DLD1 (cell line): Measurements from ENCODE around the gene C15orf61.

Experiments used
- in situ Hi-C: cut with HindIII; loops from 2 replicates; pipeline ENCODE4 v1.10.0; 2017; ENCODE audit warnings: low sequenced_read_pairs

Gene C15orf61

DNA sequence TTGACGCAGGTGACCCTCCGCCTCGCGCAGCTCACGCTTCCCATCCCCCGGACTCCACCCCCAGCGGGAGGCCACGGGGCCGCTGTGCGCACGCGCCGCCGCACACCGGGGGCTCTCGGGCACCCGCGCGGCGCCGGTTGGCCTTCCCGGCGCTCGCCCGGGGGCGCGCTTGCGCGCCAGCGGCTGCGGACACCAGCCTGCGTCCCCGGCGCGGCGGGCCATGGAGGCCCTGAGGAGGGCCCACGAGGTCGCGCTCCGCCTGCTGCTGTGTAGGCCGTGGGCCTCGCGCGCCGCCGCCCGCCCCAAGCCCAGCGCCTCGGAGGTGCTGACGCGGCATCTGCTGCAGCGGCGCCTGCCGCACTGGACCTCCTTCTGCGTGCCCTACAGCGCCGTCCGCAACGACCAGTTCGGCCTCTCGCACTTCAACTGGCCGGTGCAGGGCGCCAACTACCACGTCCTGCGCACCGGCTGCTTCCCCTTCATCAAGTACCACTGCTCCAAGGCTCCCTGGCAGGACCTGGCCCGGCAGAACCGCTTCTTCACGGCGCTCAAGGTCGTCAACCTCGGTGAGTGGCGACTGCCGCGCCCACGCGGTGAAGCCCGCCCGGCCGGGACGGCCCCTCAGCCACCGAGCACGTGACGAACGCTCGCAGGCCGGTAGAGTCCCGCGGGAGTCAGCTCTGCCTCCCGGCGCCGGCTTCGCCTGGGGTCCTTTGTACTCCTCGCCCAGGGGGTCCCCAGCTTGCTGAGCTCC, at the start of gene C15orf61:
Gene C15orf61 (plus strand): TSS at position 103 of the 754 bp plus-strand sequence. CDS start 118 bp downstream, at position 221.
- in situ Hi-C loops = no loop called here

GRCh38 chr15:67472957-67473356, 48.0 kb upstream of the C15orf61 start:
- in situ Hi-C loops = no loop called here

DNA sequence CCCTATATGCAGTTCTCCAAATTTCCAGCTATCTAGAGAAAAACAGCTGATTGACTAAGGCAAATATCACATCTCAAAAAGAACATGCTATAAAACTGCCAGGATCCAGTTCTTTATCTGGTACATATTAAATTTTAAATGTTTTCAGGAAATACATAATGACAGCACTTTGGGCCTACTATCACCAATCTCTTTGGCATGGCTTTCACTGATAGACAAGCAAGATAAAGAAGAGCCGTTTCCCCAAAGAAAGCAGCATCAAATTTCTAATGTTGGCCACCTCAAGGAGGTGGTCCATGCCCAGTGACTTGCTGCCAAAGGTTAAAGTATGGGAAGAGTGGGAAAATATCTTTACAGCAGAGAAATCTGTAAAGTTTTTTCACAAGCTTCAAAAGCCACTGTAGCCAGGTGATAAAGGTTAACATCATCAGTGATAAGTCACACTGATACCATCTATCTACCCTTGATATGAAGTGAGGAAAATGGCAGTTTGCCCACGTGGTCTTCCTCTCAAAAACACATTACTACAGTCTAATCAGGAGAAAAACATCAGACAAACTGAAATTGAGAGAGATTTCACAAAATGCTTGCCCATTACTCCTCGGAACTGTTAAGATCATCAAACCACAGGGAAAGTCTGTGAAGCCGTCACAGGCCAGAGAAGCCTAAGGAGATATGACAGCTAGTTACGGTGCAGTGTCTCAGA, 46.4 kb upstream of the C15orf61 start:
- in situ Hi-C loops = no loop called here

- in situ Hi-C loops = no loop called here
Measured at GRCh38 chr15:67479781-67480505, 41.0 kb upstream of the C15orf61 start.

DNA sequence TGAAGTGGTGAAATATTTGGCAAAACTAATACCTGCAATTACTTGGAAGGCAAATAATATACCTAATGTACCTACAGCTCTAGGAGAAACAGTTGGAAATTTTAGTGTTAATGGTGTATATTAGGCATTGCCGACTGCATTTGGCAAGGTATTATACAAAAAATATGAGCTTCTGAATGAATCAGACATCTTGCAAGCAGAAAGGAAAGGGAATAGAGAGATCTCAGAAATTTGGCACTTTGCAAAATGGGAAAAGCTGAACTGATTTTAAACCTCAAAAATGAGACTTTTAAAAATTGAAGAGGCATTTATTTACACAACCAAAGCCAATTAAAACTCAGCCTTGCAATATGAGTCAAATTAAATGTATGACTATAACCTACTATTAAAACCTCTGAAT, 40.2 kb upstream of the C15orf61 start:
- in situ Hi-C loops = no loop called here

DNA sequence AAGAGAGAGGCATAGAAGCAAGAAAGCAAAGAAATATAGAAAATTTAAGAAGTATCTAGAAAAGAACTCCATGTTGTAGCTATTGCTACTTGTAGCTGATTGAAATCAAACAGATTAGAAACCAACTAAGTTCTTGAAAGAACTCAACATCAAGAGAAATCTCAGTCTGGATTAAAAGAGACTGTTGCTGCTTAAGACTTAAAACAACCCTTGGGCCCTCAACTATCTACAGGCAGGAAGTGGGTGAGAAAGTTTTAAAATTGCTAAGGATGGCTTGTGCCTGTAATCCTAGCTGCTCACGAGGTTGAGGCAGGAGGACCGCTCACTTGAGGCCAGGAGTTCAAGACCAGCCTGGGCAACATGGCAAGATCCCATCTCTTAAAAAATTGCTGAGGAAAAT, 39.3 kb upstream of the C15orf61 start:
- in situ Hi-C loops = no loop called here

DNA sequence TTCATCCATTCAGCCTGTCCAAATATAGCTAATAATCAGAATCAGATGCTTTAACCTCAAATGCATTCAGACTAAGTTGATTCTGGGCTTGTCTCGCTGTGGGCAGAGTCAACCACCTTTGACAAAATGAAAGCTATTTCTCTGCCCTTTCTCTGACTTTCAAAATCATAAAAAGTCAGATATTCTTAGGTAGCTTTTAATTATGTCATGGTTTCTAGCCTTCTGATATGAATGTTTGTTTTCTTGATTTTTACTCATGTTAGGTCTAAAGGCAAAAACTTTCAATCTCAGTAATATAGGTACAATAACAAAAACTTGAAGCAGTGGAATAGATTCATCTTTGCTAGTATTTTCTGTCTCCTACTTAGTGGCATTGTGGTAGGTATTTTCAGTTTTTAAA, 25.3 kb upstream of the C15orf61 start:
- in situ Hi-C loops = no loop called here

DNA sequence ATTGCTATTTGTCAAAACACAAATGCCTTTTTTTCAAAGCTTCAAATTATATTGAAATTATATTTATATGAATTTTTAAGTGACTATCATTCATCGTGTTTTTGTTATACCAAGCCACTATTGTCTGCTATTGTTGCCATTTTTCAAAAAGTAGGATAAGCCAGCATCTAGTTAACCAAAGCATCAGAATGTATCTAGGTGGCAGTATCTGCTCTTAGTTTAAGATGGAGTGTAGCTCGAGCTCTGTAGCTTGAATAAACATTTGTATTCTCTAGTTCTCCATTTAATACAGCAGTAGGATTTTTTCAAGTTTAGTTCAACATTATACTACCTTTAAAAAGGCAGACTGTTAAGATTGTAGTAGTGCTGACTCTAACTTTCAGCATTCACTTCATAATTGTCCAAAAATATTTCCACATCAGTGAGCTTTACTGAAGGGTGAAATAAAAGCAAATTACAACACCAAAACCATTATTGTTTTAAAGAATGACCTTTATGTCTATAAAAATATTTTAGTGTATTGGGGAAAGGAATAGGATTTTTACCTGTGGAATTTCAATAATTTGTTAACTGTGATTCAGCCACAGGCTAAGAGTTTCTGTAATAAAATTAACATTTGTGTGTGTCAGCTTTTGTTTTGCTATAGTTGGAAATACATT, 19.6 kb upstream of the C15orf61 start:
- in situ Hi-C loops = no loop called here

DNA sequence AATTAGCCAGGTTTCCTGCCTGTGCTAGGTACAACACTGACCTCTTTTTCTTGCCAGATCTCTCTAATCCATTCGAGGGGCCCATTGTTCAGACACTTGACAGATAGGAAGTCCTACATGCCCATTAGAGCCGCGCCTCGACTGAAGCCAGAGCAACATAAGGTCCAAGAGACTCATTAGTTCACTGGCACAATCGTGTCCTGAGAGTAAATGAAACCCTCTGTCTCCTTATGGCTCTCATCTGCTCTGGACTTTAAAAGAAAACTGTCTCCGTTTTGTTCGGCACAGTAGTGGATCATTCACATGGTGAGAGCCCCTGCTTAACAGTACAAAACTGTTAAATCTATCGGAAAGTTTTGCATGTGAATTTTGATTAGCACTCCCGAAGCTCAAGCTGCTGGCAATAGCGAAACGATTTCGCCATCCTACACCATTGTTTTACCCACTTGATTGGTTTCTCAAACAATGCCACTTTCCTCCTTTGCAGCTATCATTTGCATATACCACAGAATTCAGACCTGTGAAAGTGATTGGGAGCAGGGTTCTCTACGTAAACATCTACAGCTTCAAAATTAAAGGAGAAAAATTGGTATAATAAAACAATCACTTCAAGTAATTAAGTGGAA, 19.0 kb upstream of the C15orf61 start:
- in situ Hi-C loops = no loop called here

- in situ Hi-C loops = no loop called here
Measured at GRCh38 chr15:67504056-67504455, 16.9 kb upstream of the C15orf61 start.

DNA sequence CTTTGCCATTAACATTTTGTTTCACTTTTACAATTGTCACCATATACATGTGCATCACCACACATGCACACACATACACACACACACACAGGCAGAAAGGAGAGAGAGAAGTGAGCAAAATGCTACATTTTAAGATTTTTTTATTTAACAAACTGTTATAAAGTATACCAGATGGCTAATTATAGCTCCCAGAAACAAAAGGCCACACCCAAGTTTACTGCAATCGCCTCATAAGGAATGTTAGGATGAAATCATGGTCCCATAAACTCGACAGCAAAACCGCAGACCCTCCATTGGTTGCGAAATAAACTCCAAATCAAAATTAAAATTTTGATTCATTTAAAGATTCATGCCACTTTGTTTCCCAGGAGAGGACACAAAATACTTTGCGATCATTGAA, 16.1 kb upstream of the C15orf61 start:
- in situ Hi-C loops = no loop called here

DNA sequence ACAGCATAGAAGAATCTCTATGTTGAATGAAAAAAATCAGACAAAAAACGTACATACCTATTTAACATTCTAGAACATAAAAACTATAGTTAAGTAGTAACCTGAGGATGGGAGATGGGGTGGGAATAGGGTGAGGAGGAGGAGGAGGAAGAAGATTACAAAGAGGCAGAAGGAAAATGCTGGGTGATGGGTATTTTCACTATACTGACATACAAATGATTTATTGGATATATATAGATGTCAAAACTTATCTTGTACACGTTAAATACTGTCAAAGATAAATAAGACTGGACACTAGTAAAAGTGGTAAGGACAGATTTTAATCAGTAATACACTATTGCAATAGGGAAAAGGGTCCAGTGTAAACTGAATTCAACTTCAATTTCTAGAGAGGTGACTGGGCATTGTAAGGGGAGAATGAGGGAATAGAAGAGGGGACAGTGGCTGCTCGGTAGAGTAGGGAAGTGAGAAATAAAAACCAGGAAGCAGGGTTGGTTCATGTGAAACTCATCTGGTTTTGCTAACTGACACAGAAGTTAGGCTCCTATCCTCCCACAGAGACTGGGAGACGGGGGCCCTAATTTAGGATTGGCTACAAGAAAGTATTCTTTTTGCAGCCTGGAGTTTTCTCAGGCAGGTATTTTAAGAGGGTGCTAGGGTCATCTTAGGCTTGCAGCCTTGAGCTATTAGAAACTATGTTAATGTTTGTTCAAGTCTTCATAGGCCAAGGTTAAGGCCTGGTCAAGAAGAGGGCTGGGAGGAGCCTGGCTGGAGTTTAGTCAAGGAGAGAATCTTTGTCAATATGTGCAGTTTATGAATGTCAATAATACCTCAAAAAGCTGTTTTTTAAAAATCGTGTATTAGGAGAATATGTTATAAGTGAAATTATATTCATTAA, 15.0 kb upstream of the C15orf61 start:
- in situ Hi-C loops = no loop called here

- in situ Hi-C loops = no loop called here
Measured at GRCh38 chr15:67506775-67507747, 13.9 kb upstream of the C15orf61 start.

DNA sequence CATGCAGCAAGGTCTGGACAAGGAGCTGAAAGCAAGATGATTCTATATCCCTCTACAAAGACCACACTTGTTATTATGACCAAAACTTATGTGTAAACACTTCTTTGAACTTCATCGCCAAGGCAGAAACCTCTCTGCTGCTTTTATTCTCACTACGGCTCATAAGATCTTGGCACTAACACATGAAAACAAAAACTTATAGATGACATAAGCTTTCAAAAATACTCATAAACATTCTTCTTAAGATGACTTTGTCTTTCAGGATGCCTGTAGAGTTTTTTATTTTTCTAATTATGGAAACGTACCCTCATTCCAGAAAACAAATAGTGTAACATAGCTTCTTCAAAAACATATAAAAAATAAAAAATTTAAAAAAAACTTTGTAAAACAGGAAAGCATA, 12.5 kb upstream of the C15orf61 start:
- in situ Hi-C loops = no loop called here

GRCh38 chr15:67509918-67510317, 11.0 kb upstream of the C15orf61 start:
- in situ Hi-C loops = no loop called here

DNA sequence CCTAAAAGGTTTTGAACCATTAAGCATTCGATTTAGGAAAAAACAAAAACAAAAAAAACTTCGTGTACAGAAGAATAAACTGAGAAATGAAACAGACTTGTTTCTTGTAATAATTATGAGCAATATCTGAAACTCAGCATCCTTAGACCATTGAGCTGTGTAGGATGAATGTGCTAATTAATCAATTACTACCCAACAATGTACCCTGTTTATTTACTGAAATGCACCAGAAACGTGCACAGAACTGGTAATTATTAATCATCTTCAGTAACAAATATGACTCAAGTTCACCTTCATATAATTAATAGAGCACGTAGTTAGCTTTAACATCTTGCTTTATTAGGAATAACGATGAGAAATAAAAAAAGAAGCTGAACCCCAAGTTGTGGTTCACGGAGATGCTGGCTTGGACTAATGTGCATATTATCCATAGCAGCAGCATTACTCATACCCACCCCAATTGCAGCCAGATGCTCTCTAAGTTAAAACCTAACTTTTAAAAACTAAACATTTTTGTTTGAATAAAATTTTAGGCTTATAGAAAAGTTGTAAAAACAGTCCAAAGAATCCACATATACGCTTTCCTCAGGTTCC, 10.2 kb upstream of the C15orf61 start:
- in situ Hi-C loops = no loop called here

- in situ Hi-C loops = no loop called here
Measured at GRCh38 chr15:67511606-67512005, 9.3 kb upstream of the C15orf61 start.

- in situ Hi-C loops = no loop called here
Measured at GRCh38 chr15:67512140-67512539, 8.8 kb upstream of the C15orf61 start.
